ENCODE results near the gene ATP4A.

ATP4A gene

GRCh38 chr19:35558400-35559280, 4.8 kb downstream of the ATP4A start:
- no peak overlapping the region for H3K9ac ChIP-seq
- H3K36me3 ChIP-seq (ENCODE audit: insufficient read depth) = no peaks in the 10 kb centered on the region
- H3K27me3 ChIP-seq (ENCODE audit: insufficient read depth, low read depth) = peaks cover 57% of the 10 kb centered on the region
- H3K4me2 ChIP-seq = no peak overlapping the region
- H4K20me1 ChIP-seq (ENCODE audit: insufficient read depth) = no peaks in the 10 kb centered on the region
- no peak for TF ChIP-seq CTCF (conservative IDR thresholded peaks at IDR 0.05; ENCODE audit: low read depth, low read length)
- H3K79me2 ChIP-seq (ENCODE audit: insufficient read depth, low read depth) = no peaks in the 10 kb centered on the region
- no peak overlapping the region for H2AFZ ChIP-seq (ENCODE audit: low read depth)
- H3K27ac ChIP-seq = no peak overlapping the region
- no peaks in the 10 kb centered on the region for H3K4me1 ChIP-seq (ENCODE audit: low read depth, poor library complexity, severe bottlenecking)
- no peak overlapping the region for H3K4me3 ChIP-seq (IDR thresholded peaks at IDR 0.05; ENCODE audit: insufficient read depth, low read depth, low read length)

GRCh38 chr19:35557539-35558399, 5.7 kb downstream of the ATP4A start:
- Histone ChIP-seq H3K4me2 (no peak overlapping the region), H4K20me1 (ENCODE audit: insufficient read depth) (no peaks in the 10 kb centered on the region), H3K4me3 (IDR thresholded peaks at IDR 0.05; ENCODE audit: insufficient read depth, low read depth, low read length) (no peak overlapping the region), H3K27ac (no peak overlapping the region), H3K9ac (no peak overlapping the region), H3K27me3 (ENCODE audit: insufficient read depth, low read depth) (peaks cover 55% of the 10 kb centered on the region), H3K36me3 (ENCODE audit: insufficient read depth) (no peaks in the 10 kb centered on the region), H3K4me1 (ENCODE audit: low read depth, poor library complexity, severe bottlenecking) (no peaks in the 10 kb centered on the region), H3K79me2 (ENCODE audit: insufficient read depth, low read depth) (no peaks in the 10 kb centered on the region), H2AFZ (ENCODE audit: low read depth) (no peak overlapping the region)
- TF ChIP-seq CTCF (conservative IDR thresholded peaks at IDR 0.05; ENCODE audit: low read depth, low read length) = no peak

GRCh38 chr19:35556846-35557538, 6.5 kb downstream of the ATP4A start:
- Histone ChIP-seq H4K20me1 (ENCODE audit: insufficient read depth) (no peaks in the 10 kb centered on the region), H3K27me3 (ENCODE audit: insufficient read depth, low read depth) (peaks cover 49% of the 10 kb centered on the region), H3K4me3 (IDR thresholded peaks at IDR 0.05; ENCODE audit: insufficient read depth, low read depth, low read length) (no peak overlapping the region), H3K9ac (no peak overlapping the region), H3K79me2 (ENCODE audit: insufficient read depth, low read depth) (no peaks in the 10 kb centered on the region), H3K4me1 (ENCODE audit: low read depth, poor library complexity, severe bottlenecking) (no peaks in the 10 kb centered on the region), H3K36me3 (ENCODE audit: insufficient read depth) (no peaks in the 10 kb centered on the region), H3K4me2 (no peak overlapping the region), H3K27ac (no peak overlapping the region), H2AFZ (ENCODE audit: low read depth) (no peak overlapping the region)
- TF ChIP-seq CTCF (conservative IDR thresholded peaks at IDR 0.05; ENCODE audit: low read depth, low read length) = no peak

GRCh38 chr19:35556025-35556590, 7.3 kb downstream of the ATP4A start:
- Histone ChIP-seq H2AFZ (ENCODE audit: low read depth) (no peak overlapping the region), H3K79me2 (ENCODE audit: insufficient read depth, low read depth) (no peaks in the 10 kb centered on the region), H3K27ac (no peak overlapping the region), H3K4me2 (no peak overlapping the region), H4K20me1 (ENCODE audit: insufficient read depth) (no peaks in the 10 kb centered on the region), H3K36me3 (ENCODE audit: insufficient read depth) (no peaks in the 10 kb centered on the region), H3K27me3 (ENCODE audit: insufficient read depth, low read depth) (peaks cover 40% of the 10 kb centered on the region), H3K9ac (no peak overlapping the region), H3K4me3 (IDR thresholded peaks at IDR 0.05; ENCODE audit: insufficient read depth, low read depth, low read length) (no peak overlapping the region), H3K4me1 (ENCODE audit: low read depth, poor library complexity, severe bottlenecking) (no peaks in the 10 kb centered on the region)
- no peak for TF ChIP-seq CTCF (conservative IDR thresholded peaks at IDR 0.05; ENCODE audit: low read depth, low read length)
